HG02884 (cell line): ENCODE data around the gene GPSM3.
"Not testable (repeated sequence)": the region's sequence is repeated elsewhere in the genome, so short reads cannot be mapped to it uniquely, and the experiment has no call there.

ENCODE experiments used
- ATAC-seq: cut with Tn5 transposase; IDR thresholded peaks from one replicate; pipeline ENCODE4 v1.9.1; 2021; ENCODE audit warnings: mild to moderate bottlenecking, moderate library complexity; ENCODE audit not compliant: unreplicated experiment

Gene GPSM3

GRCh38 chr6:32203426-32204267 is 11.2 kb upstream of the GPSM3 start:
- ATAC-seq = no peak

DNA sequence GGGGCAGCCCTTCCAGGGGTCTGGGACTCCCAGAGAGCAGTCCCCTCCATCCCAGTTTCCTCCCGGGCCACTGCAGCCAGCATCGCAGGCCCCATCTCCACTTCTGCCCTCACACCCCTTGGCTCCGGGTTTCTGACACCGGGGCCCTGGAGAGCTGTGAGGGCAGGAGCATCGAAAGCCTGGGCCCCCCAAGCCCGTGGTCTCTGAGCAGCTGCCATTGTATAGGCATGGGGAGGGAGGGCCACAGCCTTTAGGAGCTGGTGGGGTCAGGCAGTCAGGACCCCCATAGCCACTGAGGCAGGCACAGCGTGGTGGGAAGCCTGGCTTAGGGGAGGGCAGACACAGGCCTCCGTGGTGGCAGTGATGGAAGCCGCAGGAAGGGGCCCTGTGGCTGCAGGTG is 9.7 kb upstream of the GPSM3 start:
- no peak for ATAC-seq

DNA sequence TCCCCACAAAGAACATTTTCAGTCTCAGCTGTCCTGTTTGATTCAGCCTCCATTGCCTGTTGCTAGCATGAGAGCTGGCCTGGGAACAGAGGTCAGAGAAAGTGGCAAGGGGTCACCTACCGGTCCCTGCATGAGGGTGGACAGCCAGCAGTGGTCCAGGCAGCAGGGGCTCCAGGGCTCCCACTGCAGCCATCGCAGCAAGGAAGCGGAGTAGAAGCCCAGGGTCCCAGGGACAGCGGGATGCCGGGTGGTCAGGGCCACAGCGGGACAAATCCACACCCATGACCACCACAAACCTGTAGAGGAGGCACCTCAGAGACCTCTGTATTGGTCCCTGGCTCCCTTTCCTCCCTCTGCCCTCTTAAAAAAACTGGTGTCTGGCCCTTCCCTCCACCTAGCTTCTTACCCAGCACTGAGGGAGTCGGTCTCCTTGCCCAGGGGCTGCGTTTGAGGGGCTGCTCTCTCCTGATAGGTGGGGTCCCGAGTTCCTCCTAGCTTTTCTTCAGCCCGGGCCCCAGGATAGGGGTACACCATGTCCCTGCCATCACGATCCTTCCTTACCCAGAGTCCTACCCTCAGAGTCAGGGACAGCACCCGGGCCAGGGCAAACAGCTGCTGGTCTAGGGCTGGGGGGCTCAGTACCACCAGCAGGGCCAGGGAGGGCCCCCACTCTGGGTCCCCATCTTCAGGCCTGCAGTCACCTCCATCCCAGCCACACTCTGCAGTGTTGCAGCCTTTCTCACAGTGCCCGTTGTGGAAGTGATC is 8.4 kb upstream of the GPSM3 start:
- ATAC-seq = no peak

- ATAC-seq = no peak
Measured at GRCh38 chr6:32198866-32199265, 6.4 kb upstream of the GPSM3 start.

DNA sequence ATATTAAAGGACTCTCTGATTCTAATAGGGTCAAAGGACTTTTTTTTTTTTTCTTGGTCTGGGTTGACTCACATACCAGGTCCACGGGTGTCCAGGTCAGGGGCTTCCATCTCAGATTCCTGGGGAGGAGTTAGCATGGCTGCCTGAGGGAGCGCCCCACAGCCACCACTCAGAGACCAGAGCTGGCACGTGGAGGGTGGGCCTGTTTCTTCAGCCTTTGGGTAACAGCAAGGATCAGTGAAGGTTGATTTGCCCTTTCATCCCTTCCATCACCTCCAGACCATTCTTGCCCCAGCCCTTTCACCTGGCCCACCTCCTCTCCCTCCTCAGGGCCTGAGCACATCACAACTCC is 5.9 kb upstream of the GPSM3 start:
- ATAC-seq = no peak

DNA sequence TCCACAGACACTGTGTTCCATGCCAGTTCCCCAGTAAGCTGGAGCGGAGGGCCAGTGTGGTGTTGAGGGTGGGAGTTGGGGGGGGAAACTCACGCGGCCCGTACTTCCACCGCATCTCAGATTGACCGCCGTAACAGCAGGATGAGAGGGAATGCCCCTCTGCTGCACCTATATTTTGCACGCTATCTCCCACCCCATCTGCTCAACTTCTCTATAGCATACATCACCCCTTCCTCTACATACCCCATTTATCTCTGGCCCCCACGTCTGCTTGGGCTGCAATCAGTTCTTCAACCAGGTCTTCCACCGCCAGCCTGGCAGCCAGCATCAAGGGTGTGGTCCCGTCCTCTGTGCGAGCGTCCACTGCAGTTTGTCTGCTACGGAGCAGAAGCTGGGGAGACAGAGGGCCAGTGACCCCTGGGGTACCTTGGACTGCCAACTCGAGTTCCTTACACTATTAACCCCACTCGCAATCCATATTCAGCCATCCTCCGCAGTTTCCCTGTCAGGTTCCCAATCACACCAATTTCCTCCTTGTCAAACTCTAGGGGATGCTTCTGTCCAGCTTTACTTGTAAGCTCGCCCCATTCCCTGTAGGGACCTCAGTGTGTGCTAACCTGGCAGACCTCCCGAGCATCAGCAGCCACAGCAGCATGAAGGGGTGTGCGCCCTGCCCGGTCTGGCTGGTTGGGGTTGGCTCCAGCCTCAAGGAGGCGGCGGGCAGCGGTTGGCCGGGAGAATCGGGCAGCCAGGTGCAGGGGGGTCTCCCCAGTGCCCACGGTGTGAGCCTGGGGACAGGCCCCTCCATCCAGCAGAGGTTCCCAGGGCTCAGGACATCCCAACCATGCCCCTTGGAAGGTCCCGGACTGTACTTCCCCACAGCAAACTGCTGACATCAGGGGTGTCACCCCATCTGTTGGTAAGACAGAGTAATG is 4.5 kb upstream of the GPSM3 start:
- ATAC-seq = no peak

GRCh38 chr6:32195902-32196681 is 3.6 kb upstream of the GPSM3 start:
- ATAC-seq = peak; percentile 77

DNA sequence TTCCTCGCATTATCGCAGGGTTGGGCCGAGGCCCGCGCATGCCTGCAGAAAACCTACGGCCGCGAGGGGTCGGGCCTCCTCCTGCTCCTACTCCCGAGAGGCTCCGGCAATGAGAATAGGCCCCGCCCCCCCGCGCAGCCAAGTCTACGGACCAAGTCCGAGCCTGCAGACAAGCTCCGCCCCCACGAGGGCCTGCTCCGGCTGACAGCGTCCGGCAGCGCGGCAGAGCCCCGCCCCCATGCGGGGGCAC is 3.1 kb upstream of the GPSM3 start:
- ATAC-seq = peak; percentile 69

GRCh38 chr6:32194825-32195651 is 2.6 kb upstream of the GPSM3 start:
- no peak for ATAC-seq

GRCh38 chr6:32194388-32194787 is 1.9 kb upstream of the GPSM3 start:
- ATAC-seq = no peak

DNA sequence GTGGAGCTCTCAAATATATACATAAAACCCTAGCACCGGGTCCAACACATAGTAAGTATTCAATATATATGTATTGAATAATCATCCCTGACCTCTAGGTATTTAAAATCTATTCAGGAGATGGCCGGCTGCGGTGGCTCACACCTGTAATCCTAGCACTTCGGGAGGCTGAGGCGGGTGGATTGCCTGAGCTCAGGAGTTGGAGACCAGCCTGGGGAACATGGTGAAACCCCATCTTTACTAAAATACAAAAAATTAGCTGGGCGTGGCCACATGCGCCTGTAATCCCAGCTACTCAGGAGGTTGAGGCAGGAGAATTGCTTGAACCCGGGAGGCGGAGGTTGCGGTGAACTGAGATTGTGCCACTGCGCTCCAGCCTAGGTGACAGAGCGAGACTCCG is 653 bp upstream of the GPSM3 start:
- not testable (repeated sequence) for ATAC-seq

GRCh38 chr6:32191696-32192607 is 491 bp downstream of the GPSM3 start:
- ATAC-seq = no peak

DNA sequence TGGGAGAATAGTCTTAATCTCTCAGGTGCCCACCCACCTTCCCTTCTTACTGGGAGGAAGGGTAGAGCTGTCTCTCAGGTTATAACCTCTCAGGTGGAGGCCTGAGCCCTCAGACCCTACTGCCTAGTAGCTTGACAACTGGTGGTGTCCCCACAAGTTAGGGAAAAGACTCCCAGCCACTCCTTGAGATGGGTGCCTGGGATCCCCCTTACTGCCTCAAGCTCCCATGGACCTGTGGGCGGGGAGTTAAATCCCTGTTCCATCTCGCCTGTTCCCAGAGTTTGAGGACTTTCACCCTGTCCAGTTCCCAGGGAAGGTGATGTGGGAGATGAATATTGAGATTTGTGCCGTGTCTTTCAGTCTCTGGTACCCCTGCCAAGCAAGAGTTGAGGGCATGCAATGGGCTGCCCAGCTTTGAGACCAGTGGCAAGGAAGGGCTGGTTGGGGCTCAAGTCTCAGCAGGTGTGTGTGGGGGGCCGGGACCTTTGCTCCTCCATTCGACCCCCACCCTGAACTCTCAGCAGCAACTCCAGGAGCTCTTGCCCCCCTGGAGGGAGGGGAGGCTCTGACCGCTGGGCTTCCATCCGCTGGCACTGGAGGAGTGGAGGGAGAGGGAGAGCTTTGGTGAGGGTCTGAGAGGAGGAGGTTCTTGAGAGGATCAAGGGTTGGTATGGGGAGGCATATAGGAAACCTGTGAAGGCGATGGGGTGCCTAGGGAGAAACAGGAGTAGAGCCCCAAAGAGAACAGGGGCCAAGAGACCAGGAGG is 1.3 kb downstream of the GPSM3 start:
- ATAC-seq = no peak

DNA sequence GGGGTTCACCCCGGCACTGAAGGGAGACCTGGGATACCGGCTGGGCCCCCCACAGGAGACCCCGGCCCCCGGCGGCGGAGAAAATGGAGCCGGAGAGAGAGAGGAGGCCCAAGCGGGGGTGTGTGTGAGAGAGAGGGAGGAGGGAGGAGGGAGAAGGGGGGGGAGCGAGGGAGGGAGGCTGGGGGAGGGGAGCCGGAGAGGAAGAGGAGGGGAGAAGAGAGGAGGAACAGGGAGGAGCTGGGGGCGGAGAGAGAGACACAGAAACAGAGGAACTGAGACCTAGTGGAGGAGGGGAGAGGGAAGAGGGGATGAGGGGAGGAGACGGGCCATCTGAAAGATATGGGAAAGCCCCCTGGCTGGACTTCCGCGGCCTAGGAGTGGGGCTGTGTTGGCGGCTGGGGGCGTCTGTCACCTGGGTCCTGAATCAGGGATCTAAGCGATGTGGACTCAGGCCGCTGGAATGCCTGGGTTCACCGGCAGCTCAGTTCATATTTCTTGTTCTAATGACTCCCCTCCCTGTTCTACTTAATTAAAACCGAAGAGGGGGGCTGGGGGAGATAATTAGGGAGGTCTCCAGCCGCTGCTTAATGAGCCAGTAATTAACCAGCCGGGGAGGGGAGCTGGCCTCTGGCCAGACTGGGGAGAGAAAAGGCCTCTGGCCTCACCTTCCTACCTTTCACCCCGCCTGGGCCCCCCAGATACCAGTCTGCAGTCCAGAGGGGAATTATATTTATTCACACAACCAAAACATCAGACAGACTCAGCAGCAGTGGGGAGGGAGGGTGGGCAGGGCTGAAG is 2.2 kb downstream of the GPSM3 start, which contains the start of gene PBX2:
Gene PBX2 (minus strand): TSS at position 149 of the 798 bp plus-strand sequence. CDS start 287 bp downstream, outside the sequence.
- peak; percentile 45 for ATAC-seq

DNA sequence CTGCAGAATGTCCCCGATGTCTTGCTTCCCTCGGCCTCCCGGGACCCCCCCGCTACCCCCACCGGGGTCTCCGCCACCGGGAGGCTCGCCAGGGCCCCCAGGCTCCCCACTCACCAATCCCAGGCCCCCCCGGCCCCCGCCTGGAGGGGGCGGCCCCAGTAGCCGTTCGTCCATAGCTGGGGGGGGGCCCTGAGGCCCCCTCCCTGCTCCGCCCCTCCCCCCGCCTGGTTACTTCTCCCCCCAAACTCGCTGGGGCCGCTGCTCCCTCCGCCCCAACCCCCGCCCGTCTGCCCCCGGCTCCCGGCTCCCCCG is 2.7 kb downstream of the GPSM3 start:
- ATAC-seq = no peak

- ATAC-seq = no peak
Measured at GRCh38 chr6:32189069-32189741, 3.2 kb downstream of the GPSM3 start.
